ENCODE data around the gene GSPT1. TPM values are rescaled to one million over a fixed set of nuclear protein-coding genes. Genes with fewer than 3 reads are reported as not detected.
"Not testable (repeated sequence)": the region's sequence is repeated elsewhere in the genome, so short reads cannot be mapped to it uniquely, and the experiment has no call there.

The GSPT1 gene
- total RNA-seq, 1 experiment from 2014 or later: 199 TPM

DNA sequence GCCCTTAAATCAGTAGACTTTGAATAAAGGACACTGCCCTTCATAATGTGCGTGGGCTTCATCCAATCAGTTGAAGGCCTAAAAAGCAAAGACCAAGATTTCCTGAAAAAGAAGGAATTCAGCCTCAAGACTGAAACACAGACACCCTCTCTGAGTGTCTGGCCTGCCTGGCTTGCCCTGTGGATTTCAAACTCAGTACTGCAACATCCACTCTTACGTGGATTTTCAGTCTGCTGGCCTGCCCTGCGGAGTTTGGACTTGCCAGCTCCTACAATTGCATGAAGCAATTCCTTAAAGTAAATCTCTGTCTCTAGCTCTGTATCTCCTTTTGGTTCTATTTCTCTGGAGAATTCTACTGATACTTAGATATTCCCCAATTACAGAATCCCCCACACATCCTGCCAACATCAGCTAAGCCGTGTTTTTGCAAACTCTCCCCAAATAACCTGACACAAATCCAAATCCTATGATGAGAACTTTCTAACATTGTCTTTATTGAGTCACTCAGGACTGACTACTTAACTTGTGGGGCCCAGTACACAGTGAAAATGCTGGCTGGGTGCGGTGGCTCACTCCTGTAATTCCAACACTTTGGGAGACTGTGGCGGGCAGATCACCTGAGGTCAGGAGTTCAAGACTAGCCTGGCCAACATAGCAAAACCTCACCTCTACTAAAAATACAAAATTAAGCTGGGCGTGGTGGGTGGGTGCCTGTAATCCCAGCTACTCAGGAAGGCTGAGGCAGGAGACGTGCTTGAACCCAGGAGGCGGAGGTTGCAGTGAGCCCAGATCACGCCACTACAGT lies 42.0 kb upstream of the GSPT1 start:
- DNase-seq (ENCODE audit: unreplicated experiment): no peak
- Mint-ChIP-seq H3K27me3 (ENCODE audit: insufficient read depth, unreplicated experiment) (no peaks in the 10 kb centered on the region), H3K4me1 (ENCODE audit: insufficient read depth, unreplicated experiment) (peaks cover 6% of the 10 kb centered on the region), H3K27ac (ENCODE audit: low read depth, unreplicated experiment) (no peak overlapping the region), H3K36me3 (ENCODE audit: insufficient read depth, unreplicated experiment) (no peaks in the 10 kb centered on the region), H3K9me3 (ENCODE audit: unreplicated experiment) (no peaks in the 10 kb centered on the region), H3K4me3 (ENCODE audit: unreplicated experiment) (no peak overlapping the region)
- TF ChIP-seq, protein P1, sequence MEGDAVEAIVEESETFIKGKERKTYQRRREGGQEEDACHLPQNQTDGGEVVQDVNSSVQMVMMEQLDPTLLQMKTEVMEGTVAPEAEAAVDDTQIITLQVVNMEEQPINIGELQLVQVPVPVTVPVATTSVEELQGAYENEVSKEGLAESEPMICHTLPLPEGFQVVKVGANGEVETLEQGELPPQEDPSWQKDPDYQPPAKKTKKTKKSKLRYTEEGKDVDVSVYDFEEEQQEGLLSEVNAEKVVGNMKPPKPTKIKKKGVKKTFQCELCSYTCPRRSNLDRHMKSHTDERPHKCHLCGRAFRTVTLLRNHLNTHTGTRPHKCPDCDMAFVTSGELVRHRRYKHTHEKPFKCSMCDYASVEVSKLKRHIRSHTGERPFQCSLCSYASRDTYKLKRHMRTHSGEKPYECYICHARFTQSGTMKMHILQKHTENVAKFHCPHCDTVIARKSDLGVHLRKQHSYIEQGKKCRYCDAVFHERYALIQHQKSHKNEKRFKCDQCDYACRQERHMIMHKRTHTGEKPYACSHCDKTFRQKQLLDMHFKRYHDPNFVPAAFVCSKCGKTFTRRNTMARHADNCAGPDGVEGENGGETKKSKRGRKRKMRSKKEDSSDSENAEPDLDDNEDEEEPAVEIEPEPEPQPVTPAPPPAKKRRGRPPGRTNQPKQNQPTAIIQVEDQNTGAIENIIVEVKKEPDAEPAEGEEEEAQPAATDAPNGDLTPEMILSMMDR (IDR thresholded peaks at IDR 0.05; ENCODE audit: unreplicated experiment): no peak
- no TSS peak for BruUV-seq (replicated peaks)
- intact Hi-C loops (cut with micrococcal nuclease): no loop called here
- POLR2A ChIA-PET: interaction anchor here (1.4 kb wide), 1 partner anchor 8 kb away, joined by 3 read pairs; no protein-coding TSS in a partner anchor
- CTCF ChIA-PET: interaction anchor here (0.6 to 1.8 kb wide), 4 partner anchors 9 to 110 kb away, joined by 3 to 12 read pairs (median 3); no protein-coding TSS in a partner anchor

DNA sequence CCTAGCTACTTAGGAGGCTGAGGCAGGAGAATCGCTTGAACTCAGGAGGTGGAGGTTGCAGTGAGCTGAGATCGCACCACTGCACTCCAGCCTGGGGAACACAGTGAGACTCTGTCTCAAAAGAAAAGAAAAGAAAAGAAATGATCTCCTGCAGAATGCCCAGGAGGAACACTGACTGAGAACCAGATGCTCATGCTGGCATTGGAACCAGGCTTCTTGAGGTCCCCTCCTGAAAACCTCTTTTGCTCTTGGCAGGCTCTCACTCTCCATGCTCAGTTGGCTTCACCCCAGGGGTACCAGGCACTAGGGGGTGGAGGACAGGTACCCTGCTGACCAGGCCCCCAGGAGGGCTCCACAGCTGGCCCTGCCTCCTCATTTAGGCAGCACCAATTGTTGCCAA lies 40.8 kb upstream of the GSPT1 start:
- Mint-ChIP-seq H3K4me3 (ENCODE audit: unreplicated experiment) (no peak overlapping the region), H3K9me3 (ENCODE audit: unreplicated experiment) (no peaks in the 10 kb centered on the region), H3K27ac (ENCODE audit: low read depth, unreplicated experiment) (no peak overlapping the region), H3K27me3 (ENCODE audit: insufficient read depth, unreplicated experiment) (no peaks in the 10 kb centered on the region), H3K36me3 (ENCODE audit: insufficient read depth, unreplicated experiment) (no peaks in the 10 kb centered on the region), H3K4me1 (ENCODE audit: insufficient read depth, unreplicated experiment) (peaks cover 6% of the 10 kb centered on the region)
- BruUV-seq (replicated peaks): no TSS peak
- ChIA-PET CTCF (interaction anchor here (1.8 kb wide), 1 partner anchor 111 kb away, joined by 12 read pairs; no protein-coding TSS in a partner anchor), POLR2A (interaction anchor here (1.0 kb wide), 1 partner anchor 13 kb away, joined by 3 read pairs; no protein-coding TSS in a partner anchor)
- no peak for DNase-seq (ENCODE audit: unreplicated experiment)
- TF ChIP-seq, protein P1 (IDR thresholded peaks at IDR 0.05; ENCODE audit: unreplicated experiment): no peak
- intact Hi-C loops (cut with micrococcal nuclease): no loop called here

DNA sequence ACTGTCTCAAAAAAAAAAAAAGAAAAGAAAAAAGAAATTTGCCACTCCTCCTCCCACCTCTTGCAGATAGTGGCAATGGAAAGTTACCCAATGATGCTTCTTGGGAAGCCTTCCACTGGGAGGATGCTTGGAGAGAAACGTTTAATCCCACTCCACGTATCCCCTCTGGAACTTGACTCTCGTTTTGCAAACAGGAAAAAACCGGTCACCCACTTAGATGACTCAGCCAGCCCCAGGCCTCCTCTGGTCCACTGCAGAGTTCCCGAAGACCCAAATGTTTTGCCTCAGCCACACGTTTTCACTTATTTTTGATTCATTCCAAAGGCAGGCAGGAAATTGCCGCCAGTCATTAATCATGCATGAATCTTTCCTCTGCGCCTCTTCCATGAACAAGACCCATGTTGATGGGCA lies 40.0 kb upstream of the GSPT1 start:
- peaks cover 6% of the 10 kb centered on the region for H3K4me1 Mint-ChIP-seq (ENCODE audit: insufficient read depth, unreplicated experiment)
- H3K9me3 Mint-ChIP-seq (ENCODE audit: unreplicated experiment): no peaks in the 10 kb centered on the region
- H3K4me3 Mint-ChIP-seq (ENCODE audit: unreplicated experiment): no peak overlapping the region
- H3K36me3 Mint-ChIP-seq (ENCODE audit: insufficient read depth, unreplicated experiment): no peaks in the 10 kb centered on the region
- no peak overlapping the region for H3K27ac Mint-ChIP-seq (ENCODE audit: low read depth, unreplicated experiment)
- ChIA-PET CTCF (interaction anchor here (0.6 to 1.3 kb wide), 2 partner anchors 112 to 316 kb away, joined by 3 read pairs; no protein-coding TSS in a partner anchor), POLR2A (interaction anchor here (1.0 kb wide), 1 partner anchor 14 kb away, joined by 3 read pairs; no protein-coding TSS in a partner anchor)
- H3K27me3 Mint-ChIP-seq (ENCODE audit: insufficient read depth, unreplicated experiment): no peaks in the 10 kb centered on the region
- no TSS peak for BruUV-seq (replicated peaks)
- peak; percentile 66 for DNase-seq (ENCODE audit: unreplicated experiment)
- TF ChIP-seq, protein P1 (IDR thresholded peaks at IDR 0.05; ENCODE audit: unreplicated experiment): no peak
- intact Hi-C loops (cut with micrococcal nuclease): no loop called here

DNA sequence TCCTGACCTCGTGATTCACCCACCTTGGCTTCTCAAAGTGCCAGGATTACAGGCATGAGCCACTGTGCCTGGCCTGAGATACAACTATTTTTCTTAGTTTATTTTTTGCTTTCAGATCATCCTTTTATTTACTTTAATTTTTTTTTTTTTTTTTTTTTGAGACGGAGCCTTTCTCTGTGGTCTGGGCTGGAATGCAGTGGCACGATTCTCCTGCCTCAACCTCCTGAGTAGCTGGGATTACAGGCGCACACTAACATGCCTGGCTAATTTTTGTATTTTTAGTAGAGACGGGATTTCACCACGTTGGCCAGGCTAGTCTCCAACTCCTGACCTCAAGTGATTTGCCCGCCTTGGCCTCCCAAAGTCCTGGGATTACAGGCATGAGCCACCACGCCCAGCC lies 37.8 kb upstream of the GSPT1 start:
- H3K4me1 Mint-ChIP-seq (ENCODE audit: insufficient read depth, unreplicated experiment); DNase-seq (ENCODE audit: unreplicated experiment); H3K36me3 Mint-ChIP-seq (ENCODE audit: insufficient read depth, unreplicated experiment); H3K4me3 Mint-ChIP-seq (ENCODE audit: unreplicated experiment); intact Hi-C loops (cut with micrococcal nuclease); H3K9me3 Mint-ChIP-seq (ENCODE audit: unreplicated experiment); H3K27ac Mint-ChIP-seq (ENCODE audit: low read depth, unreplicated experiment); BruUV-seq (replicated peaks); H3K27me3 Mint-ChIP-seq (ENCODE audit: insufficient read depth, unreplicated experiment): not testable (repeated sequence)
- ChIA-PET CTCF (interaction anchor here (1.0 to 1.2 kb wide), 2 partner anchors 23 to 114 kb away, joined by 3 to 6 read pairs; partner anchors contain the start of gene SNX29), POLR2A (interaction anchor here (0.6 to 0.7 kb wide), 2 partner anchors 10 to 27 kb away, joined by 3 read pairs; no protein-coding TSS in a partner anchor)
